GM20000 (cell line): ENCODE data around the gene OSM.

ENCODE experiments used
- DNase-seq: peaks from one replicate; pipeline ENCODE4 v3.0.0; 2012; ENCODE audit warnings: low spot score
- TF ChIP-seq, protein P1 (sequence below): IDR thresholded peaks from 2 replicates; pipeline ENCODE4 v1.5.1; 2012; ENCODE audit warnings: mild to moderate bottlenecking, control low read depth; ENCODE audit errors: extremely low read depth, missing control alignments

Gene OSM

DNA sequence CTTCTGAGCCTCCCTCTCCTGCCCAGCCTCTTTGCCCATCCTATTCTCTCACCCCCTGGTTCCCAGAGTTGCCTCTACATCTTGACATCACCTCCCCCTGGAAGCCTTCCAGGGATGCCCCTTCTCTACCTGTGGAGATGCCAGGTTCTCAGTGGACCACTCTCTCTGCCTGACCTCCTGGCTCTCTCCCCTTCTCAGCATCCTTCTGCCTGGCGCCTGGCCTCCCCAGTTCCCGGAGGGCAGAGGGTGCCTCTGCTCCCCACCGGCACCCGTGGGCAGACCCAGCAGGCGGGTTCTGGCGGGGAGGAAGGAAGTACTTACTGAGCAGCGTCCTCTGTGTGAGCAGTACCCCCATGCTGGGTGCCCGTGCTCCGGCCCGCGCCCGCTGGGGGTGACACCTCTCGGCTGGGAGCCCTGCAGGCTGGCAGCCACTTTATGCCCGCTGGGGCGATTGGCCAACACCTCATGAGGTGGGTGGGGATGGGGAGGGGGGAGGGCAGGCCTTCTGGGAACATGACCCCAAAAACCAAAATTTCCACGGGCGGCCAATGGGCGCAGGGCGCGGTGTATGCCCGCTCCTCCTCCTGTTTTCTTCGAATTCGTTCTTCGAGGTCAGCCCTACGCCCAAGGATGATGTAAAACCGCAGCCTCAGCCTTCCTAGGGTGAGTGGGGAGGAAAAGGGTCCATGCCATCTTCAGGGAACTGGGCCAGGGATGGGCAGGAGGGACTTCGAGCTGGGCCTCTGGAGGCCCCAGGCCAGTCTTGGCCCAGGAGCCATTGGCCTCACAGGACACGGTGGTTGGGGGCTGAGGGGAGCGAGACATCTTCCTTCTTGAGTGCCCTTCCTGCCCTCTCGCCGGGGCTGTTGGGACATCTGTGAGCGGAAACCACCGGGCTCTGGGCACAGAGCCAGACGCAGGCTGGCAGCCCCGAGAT, at the start of gene OSM:
TSS of gene OSM (minus strand) at position 407 of the 937 bp plus-strand sequence. CDS start at position 355, 52 bp downstream.
- no peak for DNase-seq
- TF ChIP-seq, protein P1, sequence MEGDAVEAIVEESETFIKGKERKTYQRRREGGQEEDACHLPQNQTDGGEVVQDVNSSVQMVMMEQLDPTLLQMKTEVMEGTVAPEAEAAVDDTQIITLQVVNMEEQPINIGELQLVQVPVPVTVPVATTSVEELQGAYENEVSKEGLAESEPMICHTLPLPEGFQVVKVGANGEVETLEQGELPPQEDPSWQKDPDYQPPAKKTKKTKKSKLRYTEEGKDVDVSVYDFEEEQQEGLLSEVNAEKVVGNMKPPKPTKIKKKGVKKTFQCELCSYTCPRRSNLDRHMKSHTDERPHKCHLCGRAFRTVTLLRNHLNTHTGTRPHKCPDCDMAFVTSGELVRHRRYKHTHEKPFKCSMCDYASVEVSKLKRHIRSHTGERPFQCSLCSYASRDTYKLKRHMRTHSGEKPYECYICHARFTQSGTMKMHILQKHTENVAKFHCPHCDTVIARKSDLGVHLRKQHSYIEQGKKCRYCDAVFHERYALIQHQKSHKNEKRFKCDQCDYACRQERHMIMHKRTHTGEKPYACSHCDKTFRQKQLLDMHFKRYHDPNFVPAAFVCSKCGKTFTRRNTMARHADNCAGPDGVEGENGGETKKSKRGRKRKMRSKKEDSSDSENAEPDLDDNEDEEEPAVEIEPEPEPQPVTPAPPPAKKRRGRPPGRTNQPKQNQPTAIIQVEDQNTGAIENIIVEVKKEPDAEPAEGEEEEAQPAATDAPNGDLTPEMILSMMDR = no peak

DNA sequence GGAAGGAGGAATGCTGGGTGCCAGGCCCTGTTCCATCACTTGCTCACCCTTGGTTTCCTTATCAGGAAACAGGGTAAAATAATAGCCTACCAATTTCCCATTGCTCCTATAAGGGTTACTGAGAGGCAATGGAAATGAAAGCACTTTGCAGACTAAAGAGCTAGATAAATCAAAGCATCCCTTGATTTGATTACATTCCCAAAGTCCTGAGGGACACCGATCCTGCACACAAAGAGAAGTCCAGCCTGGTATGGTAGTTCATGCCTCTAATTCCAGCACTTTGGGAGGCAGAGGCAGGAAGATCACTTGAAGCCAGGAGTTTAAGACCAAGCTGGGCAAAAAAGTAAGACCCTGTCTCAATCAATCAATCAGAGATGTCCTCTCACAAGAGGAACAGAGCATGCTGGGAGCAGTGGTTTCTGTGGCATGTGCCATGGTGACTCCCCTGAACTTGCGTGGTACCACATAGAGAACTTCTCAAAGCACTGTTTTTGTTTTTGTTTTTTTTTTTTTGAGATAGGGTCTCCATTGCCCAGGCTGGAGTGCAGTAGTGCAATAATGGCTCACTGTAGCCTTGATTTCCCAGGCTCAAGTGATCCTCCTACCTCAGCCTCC, 49.4 kb upstream of the OSM start:
- TF ChIP-seq, protein P1 = no peak
- no peak for DNase-seq

DNA sequence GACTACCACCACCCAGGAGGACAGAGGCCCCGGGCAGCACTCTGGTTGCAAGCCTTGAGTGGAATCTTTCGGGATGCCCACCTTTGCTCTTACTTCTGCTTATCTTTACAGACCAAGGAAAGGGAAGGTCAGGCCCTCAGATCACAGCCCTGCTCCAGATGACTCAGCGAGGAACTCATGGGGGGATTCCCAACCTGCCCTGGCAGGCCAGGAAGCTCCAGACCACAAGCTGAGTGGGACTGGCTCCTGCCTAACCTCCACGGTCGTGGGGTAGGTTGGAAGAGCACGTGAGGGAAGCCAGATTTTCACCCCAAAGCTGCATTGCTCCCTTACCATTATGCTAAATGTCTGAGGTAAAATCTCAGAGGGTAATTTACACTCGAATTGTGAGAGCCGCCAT, 48.3 kb upstream of the OSM start:
- TF ChIP-seq, protein P1 = no peak
- peak; percentile 55 for DNase-seq

DNA sequence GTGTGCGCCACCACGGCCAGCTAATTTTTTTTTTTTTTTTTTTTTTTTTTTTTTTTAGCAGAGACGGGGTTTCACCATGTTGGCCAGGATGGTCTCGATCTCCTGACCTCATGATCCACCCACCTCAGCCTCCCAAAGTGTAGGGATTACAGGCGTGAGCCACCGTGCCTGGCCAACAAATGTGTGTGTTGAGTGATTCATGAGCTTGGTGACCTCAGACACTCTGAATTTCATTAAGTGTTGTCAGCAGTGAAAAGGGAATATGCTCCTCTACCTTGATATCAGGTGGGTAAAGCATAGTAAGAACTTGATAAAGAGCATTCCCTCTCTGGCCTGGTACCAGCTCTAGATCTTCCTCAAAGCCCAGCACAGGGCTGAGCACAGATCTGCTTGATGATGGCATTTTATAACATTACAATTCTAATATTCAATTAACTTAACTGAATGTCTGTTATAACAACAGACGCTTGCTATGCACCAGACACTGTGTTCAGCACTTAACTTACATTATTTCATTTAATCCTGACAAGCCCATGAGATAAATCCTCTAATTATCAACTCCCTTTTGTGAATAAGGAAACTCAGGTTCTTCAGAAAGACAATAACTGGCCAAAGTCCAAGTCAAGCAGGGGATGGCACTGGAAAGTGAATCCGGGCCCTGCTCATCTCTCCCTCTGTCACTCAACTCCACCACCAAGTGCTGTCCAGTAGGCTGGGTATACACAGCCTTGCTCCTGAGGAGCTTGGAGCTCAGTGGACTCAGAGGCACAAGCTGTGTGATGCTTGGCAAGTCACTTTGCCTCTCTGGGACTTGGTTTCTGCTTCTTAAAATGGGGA, 47.1 kb upstream of the OSM start:
- TF ChIP-seq, protein P1 = no peak
- no peak for DNase-seq

DNA sequence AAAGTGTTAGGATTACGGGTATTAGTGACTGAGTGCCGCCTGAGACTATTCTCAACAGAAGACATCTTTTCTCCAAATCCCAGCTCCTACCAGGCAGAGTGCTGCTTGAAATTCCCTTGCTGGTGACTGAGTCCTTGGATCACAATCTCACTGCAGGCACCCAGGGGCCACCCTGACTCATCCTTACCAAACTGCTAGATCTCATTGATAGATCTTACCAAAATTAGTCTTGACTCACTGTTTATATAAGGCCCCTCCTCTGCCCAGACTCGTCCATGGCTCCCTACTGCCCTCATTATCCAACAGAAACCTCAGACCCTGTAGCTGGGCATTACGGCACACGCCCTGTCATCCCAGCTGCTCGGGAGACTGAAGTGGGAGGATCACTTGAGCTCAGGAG, 45.4 kb upstream of the OSM start:
- TF ChIP-seq, protein P1 = no peak
- no peak for DNase-seq

DNA sequence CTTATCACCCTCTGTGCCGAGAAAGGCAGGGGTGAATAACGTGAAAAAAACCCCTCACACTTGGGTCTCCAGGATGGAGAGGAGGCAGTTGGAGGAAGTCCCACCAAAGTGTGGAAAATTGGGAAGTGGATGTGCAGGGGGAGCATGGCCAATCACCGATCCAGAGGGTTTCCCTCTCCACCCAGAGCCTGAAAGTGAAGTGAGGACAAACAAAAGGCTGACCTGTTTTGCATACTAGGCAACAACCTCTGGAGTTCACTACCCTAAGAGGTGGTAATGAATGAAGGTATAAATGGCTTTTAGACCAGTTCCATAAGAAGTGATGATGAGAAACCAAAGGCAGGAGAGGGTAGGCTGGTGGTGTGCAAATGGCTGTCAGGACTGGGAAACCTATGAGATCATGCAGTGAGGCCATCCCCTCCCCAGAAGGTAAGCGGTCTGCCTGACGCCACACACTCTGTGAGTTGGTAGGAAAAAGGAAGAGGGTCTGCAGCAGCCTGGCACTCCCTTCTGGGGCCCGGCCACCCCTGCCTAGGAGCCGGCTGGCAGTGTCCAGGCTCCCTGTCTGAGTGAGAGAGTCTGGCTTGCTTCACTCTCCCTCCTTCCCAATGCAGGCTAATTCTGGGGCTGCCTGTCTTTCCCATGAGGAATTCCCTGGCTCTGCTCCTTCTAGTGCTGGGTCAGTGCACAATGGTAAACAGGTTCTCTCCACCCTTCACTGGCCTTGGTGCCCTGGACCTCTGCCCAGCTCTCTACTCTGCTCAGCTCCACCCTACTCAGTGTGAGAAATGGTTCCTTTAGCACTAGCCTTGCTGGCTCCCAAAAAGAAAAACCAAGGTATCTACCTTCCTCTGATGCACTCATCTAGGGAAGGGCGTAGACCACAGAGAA, 44.5 kb upstream of the OSM start:
- TF ChIP-seq, protein P1 = no peak
- DNase-seq = no peak
